Ishikawa (cell line): Measurements from ENCODE around the gene GTPBP3.

Source experiments
- CEBPB ChIP-seq: IDR thresholded peaks from 2 replicates; pipeline ENCODE4 v1.6.1; 2012
- CREB1 ChIP-seq: IDR thresholded peaks from 2 replicates; pipeline ENCODE4 v1.6.1; 2012; ENCODE audit warnings: low read depth
- EGR1 ChIP-seq: IDR thresholded peaks from 2 replicates; pipeline ENCODE4 v1.6.1; 2012
- EP300 ChIP-seq: IDR thresholded peaks from 2 replicates; pipeline ENCODE4 v1.6.1; 2012; ENCODE audit warnings: borderline replicate concordance
- FOXM1 ChIP-seq: IDR thresholded peaks from 2 replicates; pipeline ENCODE4 v1.6.1; 2012; ENCODE audit warnings: low read depth, borderline replicate concordance
- NFIC ChIP-seq: IDR thresholded peaks from 2 replicates; pipeline ENCODE4 v1.6.1; 2012
- RAD21 ChIP-seq: IDR thresholded peaks from 2 replicates; pipeline ENCODE4 v1.6.1; 2012; ENCODE audit warnings: low read depth
- TAF1 ChIP-seq: IDR thresholded peaks from 2 replicates; pipeline ENCODE4 v1.6.1; 2012; ENCODE audit warnings: low read depth, mild to moderate bottlenecking
- TCF12 ChIP-seq: IDR thresholded peaks from 2 replicates; pipeline ENCODE4 v1.6.1; 2012; ENCODE audit warnings: low read depth
- TEAD4 ChIP-seq: IDR thresholded peaks from 2 replicates; pipeline ENCODE4 v1.6.1; 2012
- USF1 ChIP-seq: IDR thresholded peaks from 2 replicates; pipeline ENCODE4 v1.6.1; 2012
- YY1 ChIP-seq: IDR thresholded peaks from 2 replicates; pipeline ENCODE4 v1.6.1; 2012; ENCODE audit warnings: low read depth
- ZBTB7A ChIP-seq: IDR thresholded peaks from 2 replicates; pipeline ENCODE4 v1.6.1; 2012; ENCODE audit warnings: low read depth
- TF ChIP-seq, protein P1 (sequence below): IDR thresholded peaks from 2 replicates; pipeline ENCODE4 v1.6.1; 2012; ENCODE audit warnings: low read depth, mild to moderate bottlenecking
- TF ChIP-seq, protein P2 (sequence below): IDR thresholded peaks from 2 replicates; pipeline ENCODE4 v1.6.1; 2012

The GTPBP3 gene

DNA sequence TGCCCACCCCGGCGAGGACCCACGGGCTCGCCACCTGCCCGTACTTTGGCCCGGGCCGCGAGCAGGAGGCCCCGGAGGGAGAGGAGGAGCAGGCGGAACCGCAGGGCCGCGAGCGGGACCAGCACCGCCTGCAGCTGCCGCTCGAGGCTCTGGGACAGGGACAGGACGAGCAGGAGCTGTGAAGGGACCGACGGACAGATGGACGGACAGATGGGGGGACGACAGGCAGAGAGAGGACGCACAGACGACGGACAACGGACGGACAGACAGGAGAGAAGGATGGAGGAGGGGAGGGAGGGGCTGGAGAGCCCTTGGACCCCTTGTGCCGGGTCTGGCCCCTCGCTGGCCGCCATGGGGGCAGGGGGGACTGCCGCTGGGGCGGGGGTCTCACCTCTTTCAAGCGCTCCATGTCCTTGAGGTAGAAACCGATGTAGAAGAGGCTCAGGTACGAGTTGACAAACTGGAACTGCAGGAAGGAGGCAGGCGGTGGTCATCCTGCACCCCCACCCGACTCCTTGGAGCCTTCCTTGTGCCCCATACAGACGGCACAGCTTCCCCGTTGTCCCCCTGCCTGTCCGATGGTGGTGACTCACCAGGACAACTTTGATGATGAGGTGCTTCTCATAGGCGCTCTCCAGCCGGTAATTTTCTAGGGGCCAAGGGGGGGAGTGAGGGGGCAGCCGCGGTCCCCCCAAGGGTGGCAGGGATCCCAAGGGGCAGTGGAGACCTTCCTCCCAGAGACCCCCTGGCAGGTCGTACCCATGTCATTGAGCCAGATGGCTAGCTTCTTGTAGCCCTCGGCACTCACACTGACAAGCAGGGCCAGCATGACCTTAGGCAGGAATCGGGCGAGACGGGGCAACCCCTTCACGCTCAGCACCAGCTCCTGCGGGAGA lies 7.7 kb upstream of the GTPBP3 start:
- TF ChIP-seq CREB1 (no peak), NFIC (no peak), FOXM1 (no peak), CEBPB (no peak), EP300 (no peak), YY1 (no peak), TAF1 (no peak), TCF12 (no peak), TEAD4 (no peak), ZBTB7A (no peak), USF1 (no peak), EGR1 (no peak), RAD21 (no peak)
- TF ChIP-seq, protein P1, sequence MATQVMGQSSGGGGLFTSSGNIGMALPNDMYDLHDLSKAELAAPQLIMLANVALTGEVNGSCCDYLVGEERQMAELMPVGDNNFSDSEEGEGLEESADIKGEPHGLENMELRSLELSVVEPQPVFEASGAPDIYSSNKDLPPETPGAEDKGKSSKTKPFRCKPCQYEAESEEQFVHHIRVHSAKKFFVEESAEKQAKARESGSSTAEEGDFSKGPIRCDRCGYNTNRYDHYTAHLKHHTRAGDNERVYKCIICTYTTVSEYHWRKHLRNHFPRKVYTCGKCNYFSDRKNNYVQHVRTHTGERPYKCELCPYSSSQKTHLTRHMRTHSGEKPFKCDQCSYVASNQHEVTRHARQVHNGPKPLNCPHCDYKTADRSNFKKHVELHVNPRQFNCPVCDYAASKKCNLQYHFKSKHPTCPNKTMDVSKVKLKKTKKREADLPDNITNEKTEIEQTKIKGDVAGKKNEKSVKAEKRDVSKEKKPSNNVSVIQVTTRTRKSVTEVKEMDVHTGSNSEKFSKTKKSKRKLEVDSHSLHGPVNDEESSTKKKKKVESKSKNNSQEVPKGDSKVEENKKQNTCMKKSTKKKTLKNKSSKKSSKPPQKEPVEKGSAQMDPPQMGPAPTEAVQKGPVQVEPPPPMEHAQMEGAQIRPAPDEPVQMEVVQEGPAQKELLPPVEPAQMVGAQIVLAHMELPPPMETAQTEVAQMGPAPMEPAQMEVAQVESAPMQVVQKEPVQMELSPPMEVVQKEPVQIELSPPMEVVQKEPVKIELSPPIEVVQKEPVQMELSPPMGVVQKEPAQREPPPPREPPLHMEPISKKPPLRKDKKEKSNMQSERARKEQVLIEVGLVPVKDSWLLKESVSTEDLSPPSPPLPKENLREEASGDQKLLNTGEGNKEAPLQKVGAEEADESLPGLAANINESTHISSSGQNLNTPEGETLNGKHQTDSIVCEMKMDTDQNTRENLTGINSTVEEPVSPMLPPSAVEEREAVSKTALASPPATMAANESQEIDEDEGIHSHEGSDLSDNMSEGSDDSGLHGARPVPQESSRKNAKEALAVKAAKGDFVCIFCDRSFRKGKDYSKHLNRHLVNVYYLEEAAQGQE: no peak
- TF ChIP-seq, protein P2, sequence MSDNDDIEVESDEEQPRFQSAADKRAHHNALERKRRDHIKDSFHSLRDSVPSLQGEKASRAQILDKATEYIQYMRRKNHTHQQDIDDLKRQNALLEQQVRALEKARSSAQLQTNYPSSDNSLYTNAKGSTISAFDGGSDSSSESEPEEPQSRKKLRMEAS: no peak

GRCh38 chr19:17330262-17331044 lies 6.9 kb upstream of the GTPBP3 start:
- TF ChIP-seq, protein P1: no peak
- TF ChIP-seq TEAD4 (no peak), CREB1 (no peak), EGR1 (no peak), FOXM1 (no peak), CEBPB (no peak), RAD21 (no peak), YY1 (no peak), USF1 (no peak), TAF1 (no peak), NFIC (no peak), ZBTB7A (no peak), EP300 (no peak), TCF12 (no peak)
- TF ChIP-seq, protein P2: no peak

GRCh38 chr19:17331045-17331558 lies 6.3 kb upstream of the GTPBP3 start:
- TF ChIP-seq TCF12 (no peak), FOXM1 (no peak), CREB1 (no peak), RAD21 (no peak), NFIC (no peak), ZBTB7A (no peak), TEAD4 (no peak), USF1 (no peak), YY1 (no peak), EGR1 (no peak), TAF1 (no peak), EP300 (no peak), CEBPB (no peak)
- TF ChIP-seq, protein P2: no peak
- TF ChIP-seq, protein P1: no peak
